Hepatocyte (in vitro differentiated cells): ENCODE measurements around the gene UBASH3A. TPM values are rescaled to one million over a fixed set of nuclear protein-coding genes. Genes with fewer than 3 reads are reported as not detected.
A peak's percentile ranks its signal among the peaks of the same experiment; 100 is the strongest.

ENCODE experiments used
- DNase-seq: peaks from one replicate; pipeline ENCODE4 v3.0.0-alpha.2; 2016; ENCODE audit warnings: low spot score
- H2AFZ ChIP-seq: fragments of 200-600 bp; sonication (generic); 2 replicates; pipeline ENCODE4 v1.6.0; 2016; ENCODE audit warnings: antibody characterized with exemption, mild to moderate bottlenecking
- H3K27ac ChIP-seq: fragments of 200-600 bp; sonication (generic); 2 replicates; pipeline ENCODE4 v1.5.1; 2016; ENCODE audit warnings: mild to moderate bottlenecking
- H3K27me3 ChIP-seq: fragments of 200-600 bp; sonication (generic); 2 replicates; pipeline ENCODE4 v1.6.1; 2016
- H3K36me3 ChIP-seq: fragments of 200-600 bp; sonication (generic); replicated peaks from 2 replicates; pipeline ENCODE4 v1.5.1; 2016; ENCODE audit warnings: low read depth; ENCODE audit not compliant: insufficient read depth
- H3K4me1 ChIP-seq: fragments of 200-600 bp; sonication (generic); 2 replicates; pipeline ENCODE4 v1.5.1; 2016; ENCODE audit warnings: mild to moderate bottlenecking, moderate library complexity; ENCODE audit not compliant: insufficient read depth
- H3K4me2 ChIP-seq: fragments of 200-600 bp; sonication (generic); 2 replicates; pipeline ENCODE4 v1.6.0; 2016
- H3K4me3 ChIP-seq: fragments of 200-600 bp; sonication (generic); 2 replicates; pipeline ENCODE4 v1.5.1; 2016; ENCODE audit warnings: mild to moderate bottlenecking
- H3K79me2 ChIP-seq: fragments of 200-600 bp; sonication (generic); 2 replicates; pipeline ENCODE4 v1.6.0; 2017; ENCODE audit warnings: mild to moderate bottlenecking
- H3K9me2 ChIP-seq: fragments of 200-600 bp; sonication (generic); replicated peaks from 2 replicates; pipeline ENCODE4 v1.6.0; 2017; ENCODE audit warnings: mild to moderate bottlenecking; ENCODE audit not compliant: insufficient read depth
- H3K9me3 ChIP-seq: fragments of 200-600 bp; sonication (generic); 2 replicates; pipeline ENCODE4 v1.5.1; 2016; ENCODE audit warnings: low read depth, mild to moderate bottlenecking
- H4K20me1 ChIP-seq: fragments of 200-600 bp; sonication (generic); 2 replicates; pipeline ENCODE4 v1.6.0; 2016; ENCODE audit warnings: mild to moderate bottlenecking; ENCODE audit not compliant: insufficient read depth, poor library complexity, severe bottlenecking
- EZH2 ChIP-seq: fragments of 200-600 bp; sonication (generic); IDR thresholded peaks from 2 replicates; pipeline ENCODE4 v1.6.1; 2016; ENCODE audit warnings: antibody characterized with exemption, mild to moderate bottlenecking, borderline replicate concordance
- EZH2phosphoT487 ChIP-seq: fragments of 200-600 bp; sonication (generic); IDR thresholded peaks from one replicate; pipeline ENCODE4 v1.6.1; 2018; ENCODE audit warnings: antibody characterized with exemption, mild to moderate bottlenecking, low read depth, moderate library complexity; ENCODE audit not compliant: unreplicated experiment, severe bottlenecking
- WGBS: methylation state at CpG from one replicate; pipeline ENCODE4 v1.1.6; 2016; ENCODE audit warnings: low lambda C conversion rate; ENCODE audit errors: missing lambda C conversion rate; 5-methylcytosine and 5-hydroxymethylcytosine counted together
- polyA plus RNA-seq: library from polyadenylated mRNA; unstranded; fragments of >200 nt; fragmentation: Nextera tagmentation; extraction: Ambion mirVana; gene quantifications from 2 replicates; pipeline ENCODE4 v1.2.1, GENCODE V29; 2016
- total RNA-seq: library from RNA; depleted of rRNA; stranded (reverse); fragments of >200 nt; gene quantifications from 2 replicates; pipeline ENCODE4 v1.2.3, GENCODE V29; 2014
- TF ChIP-seq, protein P1 (sequence below): fragments of 200-600 bp; sonication (generic); IDR thresholded peaks from 2 replicates; pipeline ENCODE4 v1.5.1; 2016; ENCODE audit warnings: antibody characterized with exemption, mild to moderate bottlenecking; ENCODE audit not compliant: poor library complexity

The UBASH3A gene
- total and polyA plus RNA-seq, 2 experiments from 2014 or later = not detected

GRCh38 chr21:42433946-42434551 is 30.3 kb downstream of the UBASH3A start:
- H4K20me1 ChIP-seq = no peaks in the 10 kb centered on the region
- H2AFZ ChIP-seq = no peak overlapping the region
- no peaks in the 10 kb centered on the region for H3K4me1 ChIP-seq
- no peaks in the 10 kb centered on the region for H3K9me2 ChIP-seq
- no peak overlapping the region for H3K4me2 ChIP-seq
- DNase-seq = peak; percentile 73
- no peaks in the 10 kb centered on the region for H3K36me3 ChIP-seq
- H3K4me3 ChIP-seq = no peak overlapping the region
- no peaks in the 10 kb centered on the region for H3K27me3 ChIP-seq
- H3K27ac ChIP-seq = peak overlapping the region; percentile 62
- H3K9me3 ChIP-seq = no peaks in the 10 kb centered on the region
- no peaks in the 10 kb centered on the region for H3K79me2 ChIP-seq
- TF ChIP-seq, protein P1, sequence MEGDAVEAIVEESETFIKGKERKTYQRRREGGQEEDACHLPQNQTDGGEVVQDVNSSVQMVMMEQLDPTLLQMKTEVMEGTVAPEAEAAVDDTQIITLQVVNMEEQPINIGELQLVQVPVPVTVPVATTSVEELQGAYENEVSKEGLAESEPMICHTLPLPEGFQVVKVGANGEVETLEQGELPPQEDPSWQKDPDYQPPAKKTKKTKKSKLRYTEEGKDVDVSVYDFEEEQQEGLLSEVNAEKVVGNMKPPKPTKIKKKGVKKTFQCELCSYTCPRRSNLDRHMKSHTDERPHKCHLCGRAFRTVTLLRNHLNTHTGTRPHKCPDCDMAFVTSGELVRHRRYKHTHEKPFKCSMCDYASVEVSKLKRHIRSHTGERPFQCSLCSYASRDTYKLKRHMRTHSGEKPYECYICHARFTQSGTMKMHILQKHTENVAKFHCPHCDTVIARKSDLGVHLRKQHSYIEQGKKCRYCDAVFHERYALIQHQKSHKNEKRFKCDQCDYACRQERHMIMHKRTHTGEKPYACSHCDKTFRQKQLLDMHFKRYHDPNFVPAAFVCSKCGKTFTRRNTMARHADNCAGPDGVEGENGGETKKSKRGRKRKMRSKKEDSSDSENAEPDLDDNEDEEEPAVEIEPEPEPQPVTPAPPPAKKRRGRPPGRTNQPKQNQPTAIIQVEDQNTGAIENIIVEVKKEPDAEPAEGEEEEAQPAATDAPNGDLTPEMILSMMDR = no peak
- TF ChIP-seq EZH2 (no peak), EZH2phosphoT487 (no peak)
- 63% methylated on average over 10 of the region's 10 CpGs for WGBS

GRCh38 chr21:42434884-42435283 is 31.2 kb downstream of the UBASH3A start:
- Histone ChIP-seq H3K27me3 (no peaks in the 10 kb centered on the region), H3K36me3 (no peaks in the 10 kb centered on the region), H4K20me1 (no peaks in the 10 kb centered on the region), H2AFZ (no peak overlapping the region), H3K79me2 (no peaks in the 10 kb centered on the region), H3K4me1 (no peaks in the 10 kb centered on the region), H3K9me2 (no peaks in the 10 kb centered on the region), H3K9me3 (no peaks in the 10 kb centered on the region), H3K4me3 (no peak overlapping the region), H3K27ac (no peak overlapping the region), H3K4me2 (no peak overlapping the region)
- TF ChIP-seq EZH2 (no peak), EZH2phosphoT487 (no peak)
- TF ChIP-seq, protein P1 = no peak
- 78% methylated on average over 3 of the region's 3 CpGs for WGBS
- DNase-seq = no peak

GRCh38 chr21:42435401-42435800 is 31.7 kb downstream of the UBASH3A start:
- Histone ChIP-seq H3K27me3 (no peaks in the 10 kb centered on the region), H3K9me3 (no peaks in the 10 kb centered on the region), H3K4me1 (no peaks in the 10 kb centered on the region), H4K20me1 (no peaks in the 10 kb centered on the region), H2AFZ (no peak overlapping the region), H3K9me2 (no peaks in the 10 kb centered on the region), H3K36me3 (no peaks in the 10 kb centered on the region), H3K4me2 (no peak overlapping the region), H3K79me2 (no peaks in the 10 kb centered on the region), H3K27ac (no peak overlapping the region), H3K4me3 (no peak overlapping the region)
- no peak for TF ChIP-seq EZH2
- TF ChIP-seq, protein P1 = no peak
- no peak for TF ChIP-seq EZH2phosphoT487
- 78% methylated on average over 4 of the region's 4 CpGs for WGBS
- no peak for DNase-seq

DNA sequence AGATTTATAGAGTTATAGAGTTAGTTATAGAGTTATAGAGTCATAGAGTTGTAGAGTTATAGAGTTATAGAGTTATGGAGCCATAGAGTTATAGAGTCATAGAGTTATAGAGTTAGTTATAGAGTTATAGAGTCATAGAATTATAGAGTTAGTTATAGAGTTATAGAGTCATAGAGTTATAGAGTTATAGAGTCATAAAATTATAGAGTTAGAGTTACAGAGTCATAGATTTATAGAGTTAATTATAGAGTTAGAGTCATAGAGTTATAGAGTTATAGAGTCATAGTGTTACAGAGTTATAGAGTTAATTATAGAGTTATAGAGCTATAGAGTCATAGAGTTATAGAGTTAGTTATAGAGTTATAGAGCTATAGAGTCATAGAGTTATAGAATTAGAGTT is 32.1 kb downstream of the UBASH3A start:
- H2AFZ ChIP-seq = no peak overlapping the region
- no peaks in the 10 kb centered on the region for H3K79me2 ChIP-seq
- no peak overlapping the region for H3K27ac ChIP-seq
- TF ChIP-seq, protein P1 = no peak
- TF ChIP-seq EZH2 (no peak), EZH2phosphoT487 (no peak)
- H3K27me3 ChIP-seq = no peaks in the 10 kb centered on the region
- H4K20me1 ChIP-seq = no peaks in the 10 kb centered on the region
- H3K9me3 ChIP-seq = no peaks in the 10 kb centered on the region
- no peak for DNase-seq
- no peaks in the 10 kb centered on the region for H3K9me2 ChIP-seq
- no peaks in the 10 kb centered on the region for H3K36me3 ChIP-seq
- H3K4me1 ChIP-seq = no peaks in the 10 kb centered on the region
- H3K4me2 ChIP-seq = no peak overlapping the region
- H3K4me3 ChIP-seq = no peak overlapping the region
